Activated CD4-positive, alpha-beta memory T cell treated with anti-CD3 and anti-CD28 coated beads, Interleukin-2, amount 10 ng/mL, durations not matched to agents 7 days and 5 days (primary cell): Measurements from ENCODE around the gene SLC25A23. TPM values are rescaled to one million over a fixed set of nuclear protein-coding genes. Genes with fewer than 3 reads are reported as not detected.
A peak's percentile ranks its signal among the peaks of the same experiment; 100 is the strongest.

Experiments used
- CTCF ChIA-PET: fragments of 350-600 bp; sonication (Branson Sonifier 250); formaldehyde crosslinking; loops from one replicate; lab custom pipeline; 2021; ENCODE audit warnings: antibody characterized with exemption, inconsistent platforms; lab: Charles Lee
- POLR2A ChIA-PET: fragments of 350-600 bp; sonication (Branson Sonifier 250); formaldehyde crosslinking; loops from one replicate; lab custom pipeline; 2021; ENCODE audit warnings: antibody characterized with exemption; lab: Charles Lee
- DNase-seq: peaks from one replicate; pipeline ENCODE4 v3.0.0-alpha.2; 2020
- H3K27ac Mint-ChIP-seq: one replicate; pipeline ENCODE4 v1.8.0; 2021; ENCODE audit warnings: mild to moderate bottlenecking, mixed read lengths
- H3K27me3 Mint-ChIP-seq: one replicate; pipeline ENCODE4 v1.8.0; 2021; ENCODE audit warnings: mixed read lengths
- H3K36me3 Mint-ChIP-seq: one replicate; pipeline ENCODE4 v1.8.0; 2021; ENCODE audit warnings: low read depth, mixed read lengths
- H3K4me1 Mint-ChIP-seq: one replicate; pipeline ENCODE4 v1.8.0; 2021; ENCODE audit warnings: mixed read lengths
- H3K4me3 Mint-ChIP-seq: one replicate; pipeline ENCODE4 v1.8.0; 2021; ENCODE audit warnings: mild to moderate bottlenecking, mixed read lengths
- H3K9me3 Mint-ChIP-seq: one replicate; pipeline ENCODE4 v1.8.0; 2021; ENCODE audit warnings: mixed read lengths
- total RNA-seq, 2 experiments: library from RNA; stranded (reverse); gene quantifications; one replicate each; pipeline ENCODE4 v1.2.3, GENCODE V29; 2021

Gene SLC25A23
- total RNA-seq, 2 experiments from 2014 or later, result 30.0 to 35.7 TPM

DNA sequence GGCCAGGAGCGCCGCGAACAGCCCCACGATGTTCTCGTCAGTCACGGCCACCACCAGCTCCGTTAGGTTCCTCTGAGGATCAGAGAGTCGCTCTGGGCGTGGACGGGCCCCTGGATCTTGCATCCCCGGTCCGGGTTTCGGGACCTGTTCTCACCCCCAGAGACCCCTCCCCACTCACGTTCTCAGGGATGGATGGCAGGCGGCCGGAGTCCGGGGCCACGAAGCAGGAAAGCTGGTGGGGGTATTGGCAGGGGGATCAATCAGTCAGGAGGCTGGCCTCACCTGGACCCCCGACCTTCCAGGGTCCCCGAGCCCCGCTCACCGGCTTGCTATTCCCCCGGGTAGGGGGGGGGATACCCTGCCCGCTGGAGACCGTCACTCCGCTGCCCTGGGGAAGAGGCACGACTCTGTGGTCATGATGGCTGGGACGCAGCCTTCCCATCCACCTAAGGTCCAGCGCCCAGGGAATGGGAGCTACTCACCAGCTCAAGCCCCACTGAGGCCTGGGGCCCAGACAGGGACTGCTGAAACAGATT lies 17.4 kb upstream of the SLC25A23 start:
- Mint-ChIP-seq H3K4me3 (no peak overlapping the region), H3K4me1 (peaks cover 24% of the 10 kb centered on the region), H3K27me3 (no peaks in the 10 kb centered on the region), H3K27ac (no peak overlapping the region), H3K9me3 (no peaks in the 10 kb centered on the region), H3K36me3 (peaks cover 30% of the 10 kb centered on the region)
- DNase-seq, result no peak
- ChIA-PET CTCF (no interaction called here), POLR2A (interaction anchor here (2.3 kb wide), 1 partner anchor 52 kb away, joined by 6 read pairs; the partner anchor contains the start of gene KHSRP)

DNA sequence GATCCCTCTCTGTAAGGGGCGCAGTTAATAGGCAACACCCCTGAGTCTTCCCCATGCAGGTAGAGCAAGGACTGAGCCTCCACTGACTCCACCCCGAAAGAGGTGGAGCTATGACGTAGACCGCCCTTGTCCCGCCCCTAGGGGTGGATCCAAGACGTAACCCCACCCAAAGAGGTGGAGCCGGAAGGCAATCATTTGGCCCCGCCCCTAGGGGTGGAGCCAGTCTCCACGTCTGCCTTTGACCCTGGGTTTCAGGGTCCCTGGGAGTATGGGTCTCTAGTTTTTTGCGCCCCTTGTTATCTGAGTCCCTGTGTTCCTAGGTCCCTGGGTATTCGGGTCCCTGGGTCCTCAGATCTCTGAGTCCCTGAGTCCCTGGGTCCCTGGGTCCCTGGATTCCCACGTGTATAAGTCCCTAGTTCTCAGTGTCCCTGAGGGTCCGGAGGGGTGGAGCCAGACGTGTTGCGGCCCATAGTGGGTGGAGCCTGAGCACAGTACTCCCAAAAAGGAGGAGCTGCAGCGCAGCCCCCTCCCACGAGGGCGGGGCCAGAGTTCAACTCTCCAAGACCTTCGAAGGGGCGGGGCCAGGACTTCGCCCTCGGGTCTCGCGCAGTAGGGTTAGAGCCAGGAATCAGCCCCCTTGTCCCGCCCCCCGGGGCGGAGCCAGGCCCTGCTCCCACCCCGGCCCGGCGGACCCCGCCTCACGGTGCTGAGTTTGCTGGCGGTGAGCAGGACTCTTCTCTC lies 16.7 kb upstream of the SLC25A23 start:
- no peak overlapping the region for H3K27ac Mint-ChIP-seq
- H3K27me3 Mint-ChIP-seq, result no peaks in the 10 kb centered on the region
- POLR2A ChIA-PET, result interaction anchor here (2.3 kb wide), 1 partner anchor 51 kb away, joined by 6 read pairs; the partner anchor contains the start of gene KHSRP
- peak; percentile 74 for DNase-seq
- H3K9me3 Mint-ChIP-seq, result no peaks in the 10 kb centered on the region
- H3K36me3 Mint-ChIP-seq, result peaks cover 33% of the 10 kb centered on the region
- CTCF ChIA-PET, result interaction anchor here (1.0 kb wide), 1 partner anchor 9 kb away, joined by 3 read pairs; no protein-coding TSS in a partner anchor
- peaks cover 18% of the 10 kb centered on the region for H3K4me1 Mint-ChIP-seq
- H3K4me3 Mint-ChIP-seq, result no peak overlapping the region

DNA sequence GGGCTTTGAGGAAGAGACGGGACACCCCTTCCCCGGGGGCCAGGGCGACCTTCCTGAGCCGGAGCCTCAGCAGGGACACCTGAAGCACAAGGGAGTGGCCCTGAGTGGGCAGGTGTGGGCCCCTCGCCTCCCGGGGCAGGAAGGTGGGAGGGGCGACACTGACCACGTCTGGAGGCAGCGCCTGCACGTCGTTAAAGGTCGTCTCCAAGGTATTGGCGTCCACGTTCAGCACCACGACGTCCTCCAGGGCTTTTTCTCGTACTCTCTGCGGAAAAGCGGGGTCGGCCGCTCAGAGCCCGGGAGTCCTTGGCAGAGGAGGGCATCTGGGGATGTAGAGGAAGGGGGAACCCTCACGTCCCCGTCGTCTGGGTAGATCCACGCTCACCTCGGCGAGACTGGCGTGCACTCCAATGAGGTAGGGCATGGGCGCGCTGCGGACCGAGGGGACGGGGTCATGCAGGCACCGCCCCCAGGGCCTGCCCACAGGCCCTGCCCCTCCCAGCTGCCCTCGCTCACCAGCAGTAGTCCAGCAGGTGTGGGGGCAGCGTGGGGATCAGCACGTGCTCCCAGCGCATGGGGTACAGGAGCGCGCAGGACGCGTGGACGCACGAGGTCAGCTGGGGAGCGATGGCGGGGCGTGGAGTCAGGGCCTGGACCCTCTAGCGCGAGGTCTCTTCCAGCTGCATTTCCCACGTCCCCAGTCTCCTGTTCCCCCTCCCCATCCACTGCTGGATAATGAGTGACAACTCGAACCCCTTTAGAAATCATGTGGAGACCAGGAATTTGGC lies 15.9 kb upstream of the SLC25A23 start:
- CTCF ChIA-PET, result interaction anchor here (1.0 kb wide), 1 partner anchor 8 kb away, joined by 3 read pairs; no protein-coding TSS in a partner anchor
- Mint-ChIP-seq H3K27me3 (no peaks in the 10 kb centered on the region), H3K27ac (no peak overlapping the region), H3K36me3 (peaks cover 40% of the 10 kb centered on the region), H3K4me1 (peaks cover 13% of the 10 kb centered on the region), H3K4me3 (no peak overlapping the region), H3K9me3 (no peaks in the 10 kb centered on the region)
- DNase-seq, result no peak
- POLR2A ChIA-PET, result interaction anchor here (2.3 kb wide), 1 partner anchor 50 kb away, joined by 6 read pairs; the partner anchor contains the start of gene KHSRP

DNA sequence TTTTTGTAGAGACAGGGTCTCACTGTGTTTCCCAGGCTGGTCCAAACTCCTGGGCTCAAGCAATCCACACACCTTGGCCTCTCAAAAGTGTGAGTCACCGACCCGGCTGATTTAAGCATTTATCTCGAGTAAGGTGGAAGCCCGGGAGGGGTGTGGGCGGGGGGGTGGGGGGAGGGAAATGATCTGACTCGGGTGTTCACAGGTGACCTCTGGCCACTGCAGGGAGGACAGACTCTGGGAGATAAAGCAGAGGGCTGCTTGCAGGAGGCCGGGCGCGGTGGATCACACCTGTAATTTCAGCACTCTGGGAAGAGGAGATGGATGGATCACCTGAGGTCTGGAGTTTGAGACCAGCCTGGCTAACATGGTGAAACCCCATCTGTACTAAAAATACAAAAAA lies 14.1 kb upstream of the SLC25A23 start:
- H3K27ac Mint-ChIP-seq, result no peak overlapping the region
- ChIA-PET POLR2A (interaction anchor here (0.8 to 2.2 kb wide), 2 partner anchors 8 to 27 kb away, joined by 3 to 11 read pairs; partner anchors contain the start of gene DENND1C), CTCF (interaction anchor here (0.6 to 0.7 kb wide), 2 partner anchors 327 to 1098 kb away, joined by 3 read pairs; no protein-coding TSS in a partner anchor)

DNA sequence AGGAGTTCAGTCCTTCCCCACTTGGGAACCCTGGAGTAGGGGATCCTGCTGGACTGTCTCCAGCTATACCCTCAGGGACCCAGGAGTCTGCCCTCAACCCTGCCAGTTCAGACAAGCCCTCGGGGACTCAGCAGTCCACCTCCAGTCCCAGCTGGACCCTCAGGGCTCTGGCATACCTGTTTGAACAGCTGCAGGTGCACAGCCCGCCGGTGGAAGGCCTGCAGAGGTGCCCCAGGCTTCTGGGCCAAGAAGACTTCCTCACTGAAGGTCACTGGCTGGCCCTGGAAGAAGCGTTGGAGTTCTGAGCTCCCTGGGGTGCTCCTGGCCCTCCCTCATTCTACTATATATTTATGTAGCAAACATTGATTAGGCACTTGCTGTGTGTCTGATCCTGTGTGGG lies 13.1 kb upstream of the SLC25A23 start:
- H3K9me3 Mint-ChIP-seq, result no peaks in the 10 kb centered on the region
- CTCF ChIA-PET, result interaction anchor here (0.6 to 2.9 kb wide), 2 partner anchors 8 to 236 kb away, joined by 6 to 8 read pairs; partner anchors contain the start of gene DENND1C

More for the DNA sequence above, 14.1 kb upstream of the SLC25A23 start:
- Mint-ChIP-seq H3K36me3 (peaks cover 45% of the 10 kb centered on the region), H3K4me1 (no peaks in the 10 kb centered on the region), H3K9me3 (no peaks in the 10 kb centered on the region), H3K27me3 (no peaks in the 10 kb centered on the region), H3K4me3 (no peak overlapping the region)
- no peak for DNase-seq

DNA sequence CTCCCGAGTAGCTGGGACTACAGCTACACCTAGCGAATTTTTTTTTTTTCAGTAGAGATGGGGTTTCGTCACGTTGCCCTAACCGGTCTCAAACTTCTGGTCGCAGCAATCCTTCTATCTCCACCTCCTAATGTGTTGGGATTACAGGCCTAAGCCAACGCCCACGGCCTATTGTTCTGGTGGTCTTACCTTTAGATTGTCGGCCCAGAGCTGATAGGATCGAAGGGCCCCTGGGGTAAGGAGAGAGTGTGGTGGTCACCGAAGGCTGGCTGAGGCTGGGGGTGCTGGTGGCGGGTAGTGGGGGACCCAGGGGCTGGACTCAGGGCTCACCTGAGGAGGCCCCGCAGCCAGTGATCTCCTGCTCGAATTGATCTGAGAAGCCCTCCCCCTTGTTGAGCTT lies 11.5 kb upstream of the SLC25A23 start:
- DNase-seq, result no peak
- ChIA-PET CTCF (interaction anchor here (0.5 to 2.9 kb wide), 3 partner anchors 10 to 751 kb away, joined by 3 to 8 read pairs (median 4); partner anchors contain the start of genes DENND1C and LONP1), POLR2A (interaction anchor here (0.8 kb wide), 1 partner anchor 10 kb away, joined by 3 read pairs; the partner anchor contains the start of gene DENND1C)
- H3K4me1 Mint-ChIP-seq, result no peaks in the 10 kb centered on the region
- H3K4me3 Mint-ChIP-seq, result no peak overlapping the region
- no peaks in the 10 kb centered on the region for H3K27me3 Mint-ChIP-seq
- no peaks in the 10 kb centered on the region for H3K9me3 Mint-ChIP-seq
- H3K36me3 Mint-ChIP-seq, result peaks cover 47% of the 10 kb centered on the region
- no peak overlapping the region for H3K27ac Mint-ChIP-seq

More for the DNA sequence above, 13.1 kb upstream of the SLC25A23 start:
- Mint-ChIP-seq H3K27me3 (no peaks in the 10 kb centered on the region), H3K27ac (no peak overlapping the region), H3K4me3 (no peak overlapping the region), H3K36me3 (peaks cover 52% of the 10 kb centered on the region), H3K4me1 (no peaks in the 10 kb centered on the region)
- POLR2A ChIA-PET, result interaction anchor here (0.8 to 2.2 kb wide), 2 partner anchors 9 to 28 kb away, joined by 3 to 11 read pairs; partner anchors contain the start of gene DENND1C
- no peak for DNase-seq

DNA sequence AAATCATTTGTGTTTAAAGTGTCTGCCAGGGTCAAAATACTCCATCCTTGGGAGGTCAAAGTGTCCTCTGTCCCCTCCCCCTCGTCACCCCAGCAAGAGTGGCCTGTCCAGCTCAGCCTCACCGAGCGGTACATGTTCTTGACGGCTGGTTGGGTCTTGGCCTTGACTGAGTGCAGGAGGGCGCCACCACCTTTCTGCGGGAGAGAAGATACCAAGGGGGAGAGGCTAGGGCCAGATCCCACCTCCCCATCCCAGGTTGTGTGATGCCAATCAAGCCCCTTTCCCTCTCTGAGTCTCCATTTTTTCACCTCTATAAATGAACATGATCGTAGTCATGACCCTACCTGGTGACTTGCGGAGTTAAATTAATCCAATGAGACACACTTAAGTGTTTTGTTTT lies 10.6 kb upstream of the SLC25A23 start:
- CTCF ChIA-PET, result interaction anchor here (0.7 kb wide), 1 partner anchor 750 kb away, joined by 4 read pairs; the partner anchor contains the start of gene LONP1
- Mint-ChIP-seq H3K27me3 (no peaks in the 10 kb centered on the region), H3K4me3 (no peak overlapping the region), H3K27ac (no peak overlapping the region), H3K4me1 (no peaks in the 10 kb centered on the region), H3K36me3 (peaks cover 43% of the 10 kb centered on the region), H3K9me3 (no peaks in the 10 kb centered on the region)
- POLR2A ChIA-PET, result interaction anchor here (1.5 kb wide), 1 partner anchor 12 kb away, joined by 7 read pairs; the partner anchor contains the start of gene DENND1C
- no peak for DNase-seq

DNA sequence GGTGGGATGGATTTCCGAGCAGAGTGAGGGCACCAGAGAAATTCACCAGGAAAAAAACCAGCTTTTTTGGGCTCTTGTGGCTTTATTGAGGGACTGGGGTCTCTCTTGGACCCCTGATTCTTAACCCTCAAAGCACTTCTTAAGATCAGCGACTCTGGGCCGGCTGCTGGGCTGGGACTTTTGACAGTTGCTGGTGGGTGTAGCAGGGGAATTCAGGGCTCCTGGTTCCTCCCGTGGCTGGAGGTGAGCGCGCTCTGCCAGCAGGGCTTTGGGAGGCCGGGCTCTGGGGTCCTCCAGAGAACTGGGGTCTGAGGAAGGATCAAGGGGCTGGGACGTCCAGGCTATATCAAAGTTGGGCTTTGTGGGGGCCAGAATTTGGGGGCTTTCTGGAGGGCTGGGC lies 7.8 kb upstream of the SLC25A23 start:
- H3K4me3 Mint-ChIP-seq, result no peak overlapping the region
- peaks cover 34% of the 10 kb centered on the region for H3K36me3 Mint-ChIP-seq
- H3K4me1 Mint-ChIP-seq, result no peaks in the 10 kb centered on the region
- no peaks in the 10 kb centered on the region for H3K27me3 Mint-ChIP-seq
- no peaks in the 10 kb centered on the region for H3K9me3 Mint-ChIP-seq
- CTCF ChIA-PET, result interaction anchor here (0.7 to 1.4 kb wide), 2 partner anchors 9 to 167 kb away, joined by 3 read pairs; no protein-coding TSS in a partner anchor
- no peak for DNase-seq
- POLR2A ChIA-PET, result interaction anchor here (2.1 kb wide), 1 partner anchor 14 kb away, joined by 17 read pairs; the partner anchor contains the start of gene DENND1C
- no peak overlapping the region for H3K27ac Mint-ChIP-seq

DNA sequence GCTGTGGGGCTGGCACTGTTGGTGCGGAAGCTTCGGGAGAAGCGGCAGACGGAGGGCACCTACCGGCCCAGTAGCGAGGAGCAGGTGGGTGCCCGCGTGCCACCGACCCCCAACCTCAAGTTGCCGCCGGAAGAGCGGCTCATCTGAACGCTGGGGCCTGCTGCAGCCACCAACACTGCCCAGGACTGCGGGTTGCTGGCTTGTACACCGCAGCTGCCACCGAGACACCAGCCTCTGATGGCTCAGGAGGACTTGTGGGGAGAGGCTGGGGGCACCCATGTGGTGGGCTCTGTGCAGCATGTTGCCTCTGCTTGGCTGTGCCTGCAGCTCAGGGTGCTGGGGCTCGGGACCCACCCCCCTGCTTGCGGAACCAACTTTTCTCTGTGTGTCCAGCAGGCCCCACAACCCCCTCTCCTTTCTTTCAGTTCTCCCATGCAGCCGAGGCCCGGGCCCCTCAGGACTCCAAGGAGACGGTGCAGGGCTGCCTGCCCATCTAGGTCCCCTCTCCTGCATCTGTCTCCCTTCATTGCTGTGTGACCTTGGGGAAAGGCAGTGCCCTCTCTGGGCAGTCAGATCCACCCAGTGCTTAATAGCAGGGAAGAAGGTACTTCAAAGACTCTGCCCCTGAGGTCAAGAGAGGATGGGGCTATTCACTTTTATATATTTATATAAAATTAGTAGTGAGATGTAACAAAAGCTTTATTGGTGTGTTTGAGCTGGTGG lies 7.1 kb upstream of the SLC25A23 start:
- ChIA-PET CTCF (interaction anchor here (1.4 kb wide), 1 partner anchor 9 kb away, joined by 3 read pairs; no protein-coding TSS in a partner anchor), POLR2A (interaction anchor here (2.1 kb wide), 1 partner anchor 15 kb away, joined by 17 read pairs; the partner anchor contains the start of gene DENND1C)
- Mint-ChIP-seq H3K4me3 (no peak overlapping the region), H3K4me1 (peaks cover 3% of the 10 kb centered on the region), H3K27me3 (no peaks in the 10 kb centered on the region), H3K36me3 (peaks cover 31% of the 10 kb centered on the region), H3K9me3 (no peaks in the 10 kb centered on the region), H3K27ac (no peak overlapping the region)
- DNase-seq, result no peak

DNA sequence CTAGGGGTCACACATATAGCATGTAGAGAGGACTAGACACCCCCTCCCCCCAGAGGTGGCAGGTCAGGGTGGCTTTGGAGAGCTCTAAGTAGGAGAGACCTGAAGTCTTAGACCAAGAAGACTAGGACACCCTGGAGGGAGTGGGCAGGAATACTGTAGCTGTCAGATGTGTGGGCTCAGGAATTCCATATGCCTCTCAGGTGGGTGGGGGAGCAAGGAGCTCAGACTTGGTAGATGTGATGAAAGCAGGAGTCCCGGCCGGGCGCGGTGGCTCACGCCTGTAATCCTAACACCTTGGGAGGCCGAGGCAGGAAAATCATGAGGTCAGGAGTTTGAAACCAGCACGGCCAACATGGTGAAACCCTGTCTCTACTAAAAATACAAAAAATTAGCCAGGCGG lies 6.1 kb upstream of the SLC25A23 start:
- no peaks in the 10 kb centered on the region for H3K27me3 Mint-ChIP-seq
- H3K4me1 Mint-ChIP-seq, result peaks cover 3% of the 10 kb centered on the region
- POLR2A ChIA-PET, result interaction anchor here (1.3 kb wide), 1 partner anchor 16 kb away, joined by 5 read pairs; the partner anchor contains the start of gene DENND1C
- no peak overlapping the region for H3K27ac Mint-ChIP-seq
- CTCF ChIA-PET, result no interaction called here
- H3K4me3 Mint-ChIP-seq, result no peak overlapping the region
- DNase-seq, result no peak
- peaks cover 25% of the 10 kb centered on the region for H3K36me3 Mint-ChIP-seq
- no peaks in the 10 kb centered on the region for H3K9me3 Mint-ChIP-seq

DNA sequence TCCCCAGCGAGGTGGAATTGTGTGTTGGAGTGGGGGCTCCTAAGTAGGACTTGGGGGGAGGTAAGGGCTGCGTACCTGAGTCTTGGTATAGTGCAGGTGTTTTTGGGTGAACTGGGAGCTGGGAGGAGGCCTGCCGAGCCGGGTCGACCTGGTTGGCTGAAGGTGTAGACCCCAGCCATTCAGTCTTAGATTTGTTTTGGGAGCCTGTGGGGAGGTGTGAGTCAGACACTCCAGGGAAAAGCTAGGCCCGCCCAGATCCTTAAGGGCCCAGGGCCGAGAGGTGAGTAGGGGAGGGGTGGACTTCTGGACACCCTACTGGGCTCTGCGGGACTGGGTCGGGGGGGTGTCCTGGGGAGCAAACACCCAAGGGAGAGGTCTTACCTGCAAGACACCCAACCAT lies 5.4 kb upstream of the SLC25A23 start:
- Mint-ChIP-seq H3K4me3 (no peak overlapping the region), H3K4me1 (peaks cover 7% of the 10 kb centered on the region), H3K27me3 (no peaks in the 10 kb centered on the region), H3K27ac (no peak overlapping the region), H3K36me3 (peaks cover 19% of the 10 kb centered on the region), H3K9me3 (no peaks in the 10 kb centered on the region)
- CTCF ChIA-PET, result no interaction called here
- DNase-seq, result no peak
- POLR2A ChIA-PET, result interaction anchor here (1.3 kb wide), 1 partner anchor 16 kb away, joined by 5 read pairs; the partner anchor contains the start of gene DENND1C
